SKM-1 (cell line): ENCODE data around the gene CCDC8.
"Not testable (repeated sequence)": the region's sequence is repeated elsewhere in the genome, so short reads cannot be mapped to it uniquely, and the experiment has no call there.

Source experiments
- DNase-seq: peaks from one replicate; lab custom pipeline; 2025; ENCODE audit not compliant: unreplicated experiment; lab: John Stamatoyannopoulos, UW

The CCDC8 gene

GRCh38 chr19:46404753-46405468, 8.5 kb downstream of the CCDC8 start:
- no peak for DNase-seq

- no peak for DNase-seq
Measured at GRCh38 chr19:46404055-46404752, 9.2 kb downstream of the CCDC8 start.

GRCh38 chr19:46402725-46403124, 10.6 kb downstream of the CCDC8 start:
- DNase-seq: no peak

- not testable (repeated sequence) for DNase-seq
Measured at GRCh38 chr19:46397801-46398479, 15.4 kb downstream of the CCDC8 start.

GRCh38 chr19:46394402-46394797, 19.0 kb downstream of the CCDC8 start:
- DNase-seq: no peak

GRCh38 chr19:46393456-46394401, 19.6 kb downstream of the CCDC8 start:
- no peak for DNase-seq

GRCh38 chr19:46392837-46393236, 20.5 kb downstream of the CCDC8 start:
- DNase-seq: no peak

GRCh38 chr19:46392252-46392801, 21.0 kb downstream of the CCDC8 start:
- no peak for DNase-seq

GRCh38 chr19:46391296-46392251, 21.8 kb downstream of the CCDC8 start:
- no peak for DNase-seq

GRCh38 chr19:46390866-46391265, 22.5 kb downstream of the CCDC8 start:
- DNase-seq: no peak

GRCh38 chr19:46390121-46390858, 23.1 kb downstream of the CCDC8 start:
- no peak for DNase-seq

- DNase-seq: no peak
Measured at GRCh38 chr19:46388311-46389095, 24.9 kb downstream of the CCDC8 start.

- DNase-seq: no peak
Measured at GRCh38 chr19:46387713-46388130, 25.6 kb downstream of the CCDC8 start.

GRCh38 chr19:46386996-46387712, 26.2 kb downstream of the CCDC8 start:
- DNase-seq: no peak

GRCh38 chr19:46386151-46386550, 27.2 kb downstream of the CCDC8 start:
- no peak for DNase-seq

GRCh38 chr19:46385636-46386035, 27.7 kb downstream of the CCDC8 start:
- DNase-seq: no peak

GRCh38 chr19:46384396-46384795, 29.0 kb downstream of the CCDC8 start:
- DNase-seq: no peak
